WTC11 (cell line): ENCODE measurements around the gene COG4.

ENCODE experiments used
- FOXJ3 ChIP-seq: sonication (generic); formaldehyde crosslinking; IDR thresholded peaks from 2 replicates; pipeline ENCODE4 v1.9.0; 2021; ENCODE audit warnings: missing genetic modification reagents, mild to moderate bottlenecking, borderline replicate concordance
- NR3C1 ChIP-seq: sonication (generic); formaldehyde crosslinking; conservative IDR thresholded peaks from 2 replicates; pipeline ENCODE4 v1.8.1; 2023; ENCODE audit warnings: low read depth, mild to moderate bottlenecking, missing genetic modification reagents
- TF ChIP-seq, protein P1 (sequence below): fragments of 200-600 bp; IDR thresholded peaks from 2 replicates; pipeline ENCODE4 v1.8.0; 2022; ENCODE audit warnings: antibody characterized with exemption

DNA sequence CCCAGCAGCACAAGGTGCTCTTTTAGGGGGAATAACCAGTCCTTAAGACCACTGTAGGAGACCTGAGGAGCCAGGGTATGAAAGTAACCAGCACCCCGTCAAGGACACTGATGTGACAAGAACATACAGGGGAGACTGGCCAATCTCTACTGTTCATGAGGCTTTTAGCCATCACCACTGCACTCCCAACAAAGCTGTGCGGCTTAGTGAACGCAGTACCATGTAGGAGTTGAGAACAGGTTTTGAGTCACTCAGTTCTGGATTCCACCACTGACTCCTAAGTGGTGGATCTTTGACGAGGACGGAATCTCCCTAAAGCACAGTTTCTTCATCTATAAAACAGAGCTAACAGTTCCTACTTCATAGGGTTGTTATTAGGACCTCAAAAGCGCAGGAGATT is 26.8 kb downstream of the COG4 start:
- no peak for TF ChIP-seq FOXJ3 (CRISPR knock-in tag)
- TF ChIP-seq, protein P1, sequence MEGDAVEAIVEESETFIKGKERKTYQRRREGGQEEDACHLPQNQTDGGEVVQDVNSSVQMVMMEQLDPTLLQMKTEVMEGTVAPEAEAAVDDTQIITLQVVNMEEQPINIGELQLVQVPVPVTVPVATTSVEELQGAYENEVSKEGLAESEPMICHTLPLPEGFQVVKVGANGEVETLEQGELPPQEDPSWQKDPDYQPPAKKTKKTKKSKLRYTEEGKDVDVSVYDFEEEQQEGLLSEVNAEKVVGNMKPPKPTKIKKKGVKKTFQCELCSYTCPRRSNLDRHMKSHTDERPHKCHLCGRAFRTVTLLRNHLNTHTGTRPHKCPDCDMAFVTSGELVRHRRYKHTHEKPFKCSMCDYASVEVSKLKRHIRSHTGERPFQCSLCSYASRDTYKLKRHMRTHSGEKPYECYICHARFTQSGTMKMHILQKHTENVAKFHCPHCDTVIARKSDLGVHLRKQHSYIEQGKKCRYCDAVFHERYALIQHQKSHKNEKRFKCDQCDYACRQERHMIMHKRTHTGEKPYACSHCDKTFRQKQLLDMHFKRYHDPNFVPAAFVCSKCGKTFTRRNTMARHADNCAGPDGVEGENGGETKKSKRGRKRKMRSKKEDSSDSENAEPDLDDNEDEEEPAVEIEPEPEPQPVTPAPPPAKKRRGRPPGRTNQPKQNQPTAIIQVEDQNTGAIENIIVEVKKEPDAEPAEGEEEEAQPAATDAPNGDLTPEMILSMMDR, result no peak
- no peak for TF ChIP-seq NR3C1 (CRISPR knock-in tag)
